HG03045 (cell line): ENCODE results near the gene PDZD8.
"Not testable (repeated sequence)": the region's sequence is repeated elsewhere in the genome, so short reads cannot be mapped to it uniquely, and the experiment has no call there.

Experiments
- ATAC-seq: cut with Tn5 transposase; IDR thresholded peaks from one replicate; pipeline ENCODE4 v1.9.1; 2021; ENCODE audit warnings: mild to moderate bottlenecking, moderate library complexity; ENCODE audit not compliant: unreplicated experiment

The PDZD8 gene

DNA sequence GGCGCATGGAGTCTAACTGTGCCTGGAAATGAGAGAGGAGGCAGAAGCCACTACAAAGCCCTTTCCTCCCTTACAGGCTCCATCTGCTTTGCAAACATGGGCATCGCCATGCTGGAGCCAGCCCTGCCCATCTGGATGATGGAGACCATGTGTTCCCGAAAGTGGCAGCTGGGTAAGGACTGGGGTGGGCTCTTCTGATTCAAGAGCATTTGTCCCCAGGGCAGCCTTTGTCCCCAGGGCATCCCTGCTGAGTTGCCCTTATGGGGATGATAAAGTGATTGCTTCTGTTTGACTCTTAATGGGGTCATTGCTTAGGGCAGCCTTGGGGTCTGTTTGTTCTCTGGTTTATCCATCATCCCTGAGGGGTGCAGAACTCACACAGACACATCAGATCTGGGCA lies 117.5 kb downstream of the PDZD8 start:
- no peak for ATAC-seq

DNA sequence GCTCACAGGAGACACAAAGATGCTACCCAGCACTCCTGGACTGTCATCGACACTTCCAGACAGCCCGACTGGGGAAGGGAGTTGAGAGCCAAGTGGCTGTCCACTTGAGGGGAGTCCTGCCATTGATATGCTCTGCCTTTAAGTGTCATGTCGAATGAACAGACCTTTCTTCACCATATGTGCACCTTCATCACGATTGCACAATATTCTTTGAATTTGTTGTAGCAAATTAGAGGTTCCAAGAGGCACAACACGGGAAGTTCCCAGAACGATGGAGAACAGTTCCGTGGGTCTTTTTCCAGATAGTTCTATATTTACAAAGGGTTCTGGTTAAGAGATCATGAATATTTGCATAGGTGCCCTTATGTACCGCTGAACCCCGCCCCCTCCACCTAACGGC lies 118.3 kb downstream of the PDZD8 start:
- no peak for ATAC-seq

- no peak for ATAC-seq
Observed at GRCh38 chr10:117255835-117256460, 119.3 kb downstream of the PDZD8 start.

DNA sequence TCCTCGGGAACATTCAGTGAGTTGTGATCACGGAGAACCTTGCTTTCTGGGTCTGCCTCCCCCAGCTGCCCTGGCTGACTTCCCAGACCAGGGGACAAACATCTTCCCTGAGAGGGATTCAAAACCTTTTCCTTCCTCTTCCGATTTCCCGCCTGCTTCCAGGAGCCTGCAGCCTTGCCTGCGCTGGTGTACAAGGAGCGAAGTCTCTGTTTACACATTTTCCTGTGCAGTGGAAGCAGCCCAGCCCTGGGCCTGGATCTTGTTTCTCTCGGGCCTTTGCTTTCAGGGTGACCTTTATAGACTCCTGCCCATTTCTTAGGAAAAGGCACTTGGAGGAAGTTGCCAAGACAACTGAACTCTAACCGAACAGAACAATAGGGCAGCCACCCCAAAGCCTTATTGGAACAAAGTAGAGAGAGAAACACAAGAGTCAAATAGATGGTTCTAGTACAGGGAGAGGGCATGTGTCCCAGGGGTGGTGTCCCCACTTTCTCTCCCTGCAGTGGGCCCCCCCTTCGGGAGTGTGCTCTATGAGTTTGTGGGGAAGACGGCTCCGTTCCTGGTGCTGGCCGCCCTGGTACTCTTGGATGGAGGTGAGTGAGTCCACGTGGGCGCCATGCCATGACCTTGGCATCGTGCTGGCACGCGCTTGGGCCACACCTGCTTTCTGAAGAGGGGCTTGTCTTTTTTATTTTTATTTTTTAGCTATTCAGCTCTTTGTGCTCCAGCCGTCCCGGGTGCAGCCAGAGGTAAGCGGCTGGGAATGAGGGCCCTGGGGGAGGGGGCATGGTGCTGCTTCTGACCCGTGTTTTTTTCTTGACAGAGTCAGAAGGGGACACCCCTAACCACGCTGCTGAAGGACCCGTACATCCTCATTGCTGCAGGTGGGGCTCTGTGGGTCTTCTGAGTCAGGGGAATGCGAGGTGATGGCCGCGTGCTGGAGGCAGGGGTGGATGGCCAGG lies 120.2 kb downstream of the PDZD8 start:
- no peak for ATAC-seq

GRCh38 chr10:117254338-117254737 lies 120.9 kb downstream of the PDZD8 start:
- ATAC-seq, result no peak

- no peak for ATAC-seq
Observed at GRCh38 chr10:117253908-117254307, 121.3 kb downstream of the PDZD8 start.

DNA sequence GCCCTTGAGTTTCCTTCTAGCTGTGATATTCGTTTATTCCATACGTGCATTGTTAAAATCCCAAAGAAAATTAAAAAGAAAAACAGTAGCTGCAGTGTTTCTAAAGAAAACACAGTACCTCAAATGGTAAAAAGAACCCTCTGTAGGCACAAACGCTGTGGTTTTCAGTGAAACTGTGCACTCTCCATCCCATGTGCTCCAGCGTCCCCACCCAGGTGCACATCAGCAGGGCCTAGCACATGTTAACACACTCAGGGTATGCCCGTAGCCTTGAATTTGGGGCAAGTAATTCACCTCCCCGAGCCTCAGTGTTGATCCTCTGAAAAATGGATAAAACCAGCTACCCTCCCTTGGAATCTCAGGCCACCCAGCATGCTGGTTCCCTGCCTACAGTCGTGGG lies 124.8 kb downstream of the PDZD8 start:
- ATAC-seq, result no peak

DNA sequence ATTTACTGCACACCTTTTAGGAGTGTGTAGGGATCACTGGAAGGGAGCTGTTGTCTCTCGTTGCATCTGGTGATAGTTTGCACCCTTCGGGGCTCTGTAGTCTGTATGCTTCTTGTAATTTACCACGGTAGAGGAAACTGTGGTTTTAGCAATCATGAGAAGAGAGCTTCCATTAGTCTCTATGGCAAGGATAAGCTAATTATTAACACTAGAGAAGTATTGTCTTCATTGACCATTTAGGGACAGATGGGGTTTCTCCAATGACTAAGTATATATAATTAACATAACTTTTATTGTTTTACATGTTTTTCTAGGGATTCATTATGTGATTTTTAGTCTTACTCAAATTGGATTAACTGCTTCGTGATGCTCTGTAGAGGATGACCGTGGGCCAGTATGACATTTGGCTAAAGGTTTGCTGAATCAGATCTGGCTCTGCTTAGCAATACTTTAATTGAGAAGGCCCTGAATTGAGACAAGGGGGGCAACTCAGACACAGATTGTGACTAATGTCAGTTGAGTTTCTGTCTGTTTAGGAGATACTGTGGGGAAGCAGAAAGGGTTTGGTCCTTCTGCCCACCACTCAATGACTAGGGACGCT lies 125.6 kb downstream of the PDZD8 start:
- ATAC-seq, result no peak

DNA sequence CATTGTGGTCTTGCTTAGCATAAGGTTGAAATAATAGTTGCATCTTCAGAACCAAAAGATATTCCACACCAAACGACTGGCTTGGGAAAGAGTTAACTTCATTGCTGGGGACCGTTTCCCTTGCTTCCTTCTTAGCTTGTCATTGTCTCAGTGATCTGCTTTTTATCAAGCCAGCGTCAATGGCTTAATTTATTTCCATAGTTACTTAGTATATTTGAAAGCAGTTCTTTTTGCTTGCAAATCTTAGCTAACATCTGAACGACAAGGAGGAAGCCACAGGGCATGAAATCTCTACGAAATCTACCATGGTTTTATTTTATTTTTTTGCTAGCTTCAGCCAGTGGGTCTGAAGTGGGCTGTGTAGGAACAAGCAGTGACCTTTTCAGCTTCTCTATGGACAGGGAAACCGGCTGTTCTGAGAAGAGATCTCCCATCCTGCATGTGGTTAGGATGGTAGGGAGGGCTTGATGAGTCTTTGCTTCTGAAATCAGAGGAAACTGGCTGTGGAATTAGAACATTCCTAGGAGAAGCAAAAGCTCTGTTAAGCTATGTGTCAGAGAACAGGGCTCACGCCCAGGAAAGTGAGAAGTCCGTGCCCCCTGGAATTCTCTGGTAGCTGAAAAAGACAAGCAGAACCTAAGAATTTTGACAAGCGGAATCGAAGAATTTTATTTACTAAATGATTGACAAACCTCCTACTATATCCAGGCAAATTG lies 126.3 kb downstream of the PDZD8 start:
- no peak for ATAC-seq

GRCh38 chr10:117246997-117247671 lies 128.1 kb downstream of the PDZD8 start:
- ATAC-seq, result no peak

DNA sequence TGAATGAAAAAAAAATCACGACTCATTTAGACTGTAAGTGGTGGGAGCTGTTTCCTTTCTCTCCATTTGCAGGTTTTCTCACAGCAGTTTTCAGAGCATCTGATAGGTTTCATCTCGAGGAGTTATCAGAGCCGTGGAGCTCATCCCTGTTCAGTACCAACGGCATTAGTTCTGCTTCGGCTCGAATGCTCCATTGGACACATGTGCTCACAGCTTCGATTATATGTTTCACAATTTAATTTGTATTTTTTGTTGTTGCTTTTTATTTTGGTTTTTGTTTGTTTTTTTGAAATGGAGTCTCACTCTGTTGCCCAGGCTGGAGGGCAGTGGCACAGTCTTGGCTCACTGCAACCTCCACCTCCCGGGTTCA lies 132.8 kb downstream of the PDZD8 start:
- no peak for ATAC-seq

DNA sequence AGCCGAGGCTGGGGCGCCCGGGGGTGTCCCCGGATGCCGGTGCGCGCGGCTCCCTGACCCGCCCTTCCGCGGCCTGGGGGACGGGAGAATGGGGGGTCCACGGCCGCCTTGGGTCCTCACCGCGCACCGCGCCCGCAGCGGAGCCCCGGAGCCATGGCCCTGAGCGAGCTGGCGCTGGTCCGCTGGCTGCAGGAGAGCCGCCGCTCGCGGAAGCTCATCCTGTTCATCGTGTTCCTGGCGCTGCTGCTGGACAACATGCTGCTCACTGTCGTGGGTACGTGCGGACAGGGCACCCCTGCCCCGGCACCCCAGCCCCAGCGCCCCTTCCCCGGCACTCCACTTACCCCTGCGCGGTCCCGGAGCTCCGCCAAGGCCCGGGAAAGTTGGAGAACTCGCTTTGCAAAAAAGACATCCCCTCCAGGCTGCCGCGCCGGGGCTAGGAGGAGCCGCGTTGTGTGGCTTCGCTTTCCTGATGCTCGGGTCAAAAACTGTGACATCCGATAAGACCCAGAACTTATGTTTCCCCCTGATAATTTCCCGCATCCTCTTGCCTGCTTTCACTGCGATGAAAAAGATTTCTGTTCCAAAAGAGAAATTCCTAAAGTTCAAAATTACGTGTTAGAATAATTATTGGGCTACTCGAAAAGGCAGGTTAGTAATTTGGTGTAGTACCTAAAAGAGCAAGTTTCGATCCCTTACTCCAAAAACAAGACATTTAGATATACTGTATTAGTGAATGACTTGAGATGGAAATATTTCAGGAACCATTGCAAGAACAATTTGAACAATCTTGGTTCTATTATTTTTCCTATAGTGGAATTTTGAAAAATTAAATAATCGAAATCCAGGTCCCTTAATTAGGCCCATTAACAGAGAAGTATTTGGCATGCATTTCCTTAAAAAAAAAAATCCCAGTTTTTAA lies 133.4 kb downstream of the PDZD8 start:
- no peak for ATAC-seq

DNA sequence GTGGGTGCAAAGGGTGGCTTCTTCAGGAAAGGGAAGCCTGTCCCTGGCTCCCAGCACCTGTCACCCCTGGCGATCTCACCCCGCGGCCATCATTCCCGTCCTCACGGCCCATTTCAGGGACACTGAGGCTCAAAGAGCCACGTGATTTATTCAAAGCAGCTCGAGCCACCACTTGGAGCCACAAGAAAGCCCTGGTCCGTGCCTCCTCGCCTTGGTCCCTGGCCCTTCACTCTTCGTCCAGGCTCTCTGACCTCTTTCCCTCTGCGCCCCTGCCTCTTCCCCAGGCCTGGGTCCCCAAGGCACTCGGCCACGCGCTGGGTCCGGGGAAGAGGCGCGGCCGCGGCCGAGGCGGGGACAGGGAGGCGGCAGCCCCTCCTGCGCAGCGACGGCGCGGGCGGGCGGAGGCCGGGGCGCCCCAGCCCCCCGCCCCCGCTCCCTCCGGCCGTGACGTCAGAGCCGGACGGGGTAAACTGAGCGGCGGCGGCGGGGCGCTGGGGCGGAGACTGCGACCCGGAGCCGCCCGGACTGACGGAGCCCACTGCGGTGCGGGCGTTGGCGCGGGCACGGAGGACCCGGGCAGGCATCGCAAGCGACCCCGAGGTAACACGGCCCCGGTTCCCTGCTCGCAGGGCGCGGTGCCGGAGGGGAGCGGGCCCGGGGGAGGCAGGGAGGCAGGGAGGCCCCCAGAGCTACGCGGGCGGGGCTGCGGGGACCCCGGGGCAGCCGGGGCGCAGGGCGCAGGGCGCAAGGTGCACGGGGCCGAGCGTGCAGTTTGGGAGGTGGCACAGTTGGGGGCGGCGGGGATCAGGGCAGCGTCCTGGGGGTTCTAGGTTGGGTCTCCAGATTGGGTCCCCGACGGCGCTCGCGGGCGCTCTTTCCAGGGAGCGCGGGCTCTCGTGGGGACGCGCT lies 134.4 kb downstream of the PDZD8 start, which contains the start of gene SLC18A2:
SLC18A2 (plus strand) TSS at position 494 of the 909 bp plus-strand sequence. CDS start 580 bp downstream, outside the sequence.
- ATAC-seq, result no peak

DNA sequence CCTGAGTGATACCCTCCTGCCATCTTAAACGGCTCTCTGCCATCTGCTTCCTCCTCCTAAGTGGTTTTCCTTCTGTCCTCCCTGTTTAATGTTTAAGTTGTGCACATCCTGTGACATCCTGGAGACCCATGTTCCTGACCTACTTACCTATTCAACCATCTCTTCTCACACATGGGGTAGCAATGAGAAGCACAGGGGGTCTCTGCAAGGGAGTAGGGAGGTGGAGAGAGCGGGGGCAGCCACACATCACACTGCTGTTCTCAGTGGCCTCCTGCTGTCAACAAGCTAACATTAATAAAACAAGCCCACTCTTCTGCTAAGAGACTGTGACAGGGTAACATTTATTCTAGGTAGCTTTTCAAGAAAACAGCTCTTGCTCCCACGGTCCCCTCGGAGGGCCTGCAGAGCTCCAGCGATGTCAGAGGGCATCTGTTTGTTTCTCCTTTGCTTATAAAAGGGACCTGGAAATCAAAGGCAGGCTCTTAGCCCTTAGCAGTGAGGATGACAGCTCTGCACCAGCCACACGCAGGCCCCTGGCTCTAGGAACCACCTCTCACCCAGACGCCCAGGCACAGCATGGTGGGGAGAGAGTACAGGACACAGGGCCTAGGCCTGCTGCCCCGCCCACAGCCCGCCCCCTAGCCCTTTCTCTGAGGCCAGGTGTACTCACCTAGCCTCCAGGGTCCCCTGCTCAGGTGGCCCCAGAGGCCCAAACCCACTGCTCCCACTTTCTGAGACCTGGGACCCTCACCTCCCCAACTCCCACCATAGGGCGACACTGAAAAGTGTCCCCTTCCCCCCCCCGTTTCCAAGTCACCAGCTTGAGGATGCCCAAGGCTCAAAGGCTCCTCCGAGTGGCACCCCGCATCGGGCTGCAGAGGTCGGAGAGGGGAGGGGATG lies 135.3 kb downstream of the PDZD8 start:
- ATAC-seq, result no peak

DNA sequence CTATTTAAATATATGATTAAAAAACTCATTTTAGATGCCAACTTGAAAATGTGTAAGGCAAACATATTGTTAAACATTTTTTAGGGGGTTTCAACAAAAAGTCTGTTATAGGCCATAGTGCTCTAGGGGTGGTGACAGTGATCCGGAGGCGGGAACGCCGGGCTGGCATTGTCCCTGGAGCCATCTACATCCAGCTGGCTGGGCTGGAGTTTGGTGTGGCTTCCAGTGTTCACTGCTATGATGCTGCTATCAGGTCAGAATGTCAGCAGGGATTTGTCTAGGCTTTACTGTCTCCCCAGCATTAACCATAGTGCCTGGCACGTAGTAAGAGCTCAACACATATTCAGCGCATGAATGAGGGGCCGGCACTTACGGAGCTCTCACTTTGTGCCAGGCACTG lies 136.2 kb downstream of the PDZD8 start:
- ATAC-seq, result no peak

DNA sequence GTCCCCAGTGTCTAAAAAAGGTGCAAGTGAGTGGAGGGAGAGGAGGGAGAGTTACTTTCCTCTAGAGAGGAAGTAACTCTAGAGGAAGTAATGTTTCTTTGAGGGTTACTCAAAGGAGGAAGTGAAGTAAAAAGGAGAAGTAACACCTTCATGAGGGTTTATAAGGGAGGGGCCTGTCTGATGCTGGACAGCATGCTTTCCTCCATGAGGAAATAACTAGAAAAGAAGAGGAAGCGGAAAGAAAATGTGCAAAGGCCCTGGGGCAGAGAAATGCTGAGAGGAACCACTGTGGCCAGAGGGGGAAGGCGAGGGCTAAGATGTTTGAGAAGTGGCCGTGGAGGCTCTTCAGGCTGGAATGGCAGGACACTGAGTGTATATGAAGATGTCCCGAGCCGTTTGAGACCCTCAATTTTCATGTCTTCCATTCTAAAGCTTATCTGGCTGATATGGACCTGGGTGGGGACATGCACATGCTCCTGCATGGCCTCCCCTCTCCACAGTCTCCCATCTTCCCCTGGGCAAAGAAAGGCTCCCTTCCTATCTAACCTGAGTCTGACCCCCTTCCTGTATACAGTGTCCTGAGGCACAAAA lies 137.7 kb downstream of the PDZD8 start:
- ATAC-seq, result no peak

DNA sequence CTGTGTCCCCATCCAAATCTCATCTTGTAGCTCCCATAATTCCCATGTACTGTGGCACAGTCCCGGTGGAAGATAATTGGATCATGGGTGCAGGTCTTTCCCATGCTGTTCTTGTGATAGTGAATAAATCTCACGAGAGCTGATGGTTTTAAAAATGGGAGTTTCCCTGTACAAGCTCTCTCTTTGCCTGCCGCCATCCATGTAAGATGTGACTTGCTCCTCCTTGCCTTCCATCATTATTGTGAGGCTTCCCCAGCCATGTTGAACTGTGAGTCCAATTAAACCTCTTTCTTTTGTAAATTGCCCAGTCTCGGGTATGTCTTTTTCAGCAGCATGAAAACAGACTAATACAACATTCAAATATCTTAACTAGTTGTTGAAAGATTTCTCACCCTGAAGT lies 145.1 kb downstream of the PDZD8 start:
- not testable (repeated sequence) for ATAC-seq
